GM23248 (cell line): ENCODE measurements around the gene FAM168A.

Experiments
- EZH2 ChIP-seq: fragments of 200-600 bp; sonication (generic); IDR thresholded peaks from 2 replicates; pipeline ENCODE4 v1.6.1; 2018; ENCODE audit warnings: antibody characterized with exemption, mild to moderate bottlenecking; ENCODE audit not compliant: insufficient read depth, poor library complexity, severe bottlenecking
- EZH2phosphoT487 ChIP-seq: fragments of 200-600 bp; sonication (generic); IDR thresholded peaks from 2 replicates; pipeline ENCODE4 v1.6.1; 2018; ENCODE audit warnings: antibody characterized with exemption, moderate library complexity, mild to moderate bottlenecking, low read depth; ENCODE audit not compliant: insufficient read depth

DNA sequence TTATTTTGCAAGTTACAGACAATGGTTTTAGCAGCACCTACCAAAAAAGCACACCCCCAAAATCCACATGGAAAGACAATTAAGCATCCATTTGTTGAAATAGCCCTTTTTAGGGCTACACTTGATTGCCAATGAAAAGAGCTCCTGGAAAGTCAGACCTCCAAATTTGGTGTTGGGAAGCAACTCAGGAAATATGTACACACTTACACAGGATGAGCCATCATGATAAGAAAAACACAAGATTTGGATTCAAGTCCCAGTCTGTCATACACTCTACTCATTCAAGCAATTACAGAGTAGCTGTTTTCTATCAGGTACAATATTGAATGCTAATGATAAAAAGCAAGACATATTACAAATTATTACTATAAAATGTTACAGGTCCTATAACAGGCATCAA, 31.5 kb downstream of the FAM168A start:
- TF ChIP-seq EZH2 = no peak
- no peak for TF ChIP-seq EZH2phosphoT487
